Liver (tissue), 9 donors: ENCODE data around the gene RAPGEF6. TPM values are rescaled to one million over a fixed set of nuclear protein-coding genes. Genes with fewer than 3 reads are reported as not detected.

ENCODE experiments used
- DNase-seq: peaks from one replicate; pipeline ENCODE4 v3.0.0-alpha.2; 2017; ENCODE audit warnings: low spot score
- H3K27ac ChIP-seq, 2 donors: one replicate each; pipeline ENCODE4 v1.7.0; 2013; ENCODE audit warnings: inconsistent platforms in 2 of 2, low read length in 2 of 2, control low read depth in 1 of 2, low read depth in 1 of 2, mild to moderate bottlenecking in 1 of 2
- H3K27me3 ChIP-seq, 4 donors: one replicate each; pipeline versions ENCODE4 v1.6.1 to v1.7.0; 2013; ENCODE audit warnings: low read length in 3 of 4, inconsistent platforms in 1 of 4, mild to moderate bottlenecking in 1 of 4, moderate library complexity in 1 of 4; ENCODE audit not compliant: control insufficient read depth in 4 of 4, insufficient read depth in 4 of 4
- H3K36me3 ChIP-seq, 4 donors: one replicate each; pipeline versions ENCODE4 v1.6.1 to v1.7.0; 2013; ENCODE audit warnings: low read length in 3 of 4, mild to moderate bottlenecking in 3 of 4, low read depth in 1 of 4, moderate library complexity in 1 of 4; ENCODE audit not compliant: control insufficient read depth in 4 of 4, insufficient read depth in 3 of 4
- H3K4me1 ChIP-seq, 4 donors: one replicate each; pipeline versions ENCODE4 v1.6.1 to v1.7.0; 2013; ENCODE audit warnings: low read length in 3 of 4, mild to moderate bottlenecking in 3 of 4, moderate library complexity in 1 of 4; ENCODE audit not compliant: control insufficient read depth in 4 of 4, insufficient read depth in 4 of 4
- H3K4me3 ChIP-seq, 3 donors: one replicate each; pipeline versions ENCODE4 v1.6.1 to v1.7.0; 2013; ENCODE audit warnings: low read length in 3 of 3, control low read depth in 1 of 3, low read depth in 1 of 3, mild to moderate bottlenecking in 1 of 3
- H3K9ac ChIP-seq, 2 donors: one replicate each; pipeline ENCODE4 v1.7.0; 2013; ENCODE audit warnings: low read length in 2 of 2, mild to moderate bottlenecking in 2 of 2, moderate library complexity in 2 of 2, control low read depth in 1 of 2, low read depth in 1 of 2
- H3K9me3 ChIP-seq, 4 donors: one replicate each; pipeline versions ENCODE4 v1.6.1 to v1.7.0; 2013; ENCODE audit warnings: low read length in 3 of 4; ENCODE audit not compliant: control insufficient read depth in 4 of 4
- ATF3 ChIP-seq: IDR thresholded peaks from 2 replicates; pipeline ENCODE4 v1.6.1; 2016; ENCODE audit warnings: antibody characterized with exemption
- CTCF ChIP-seq: fragments of 150-350 bp; IDR thresholded peaks from 2 replicates; pipeline ENCODE4 v1.5.1; 2017; ENCODE audit warnings: improper control_type of control experiment, low read depth, low read length; ENCODE audit not compliant: missing input control
- FOXA2 ChIP-seq: IDR thresholded peaks from 2 replicates; pipeline ENCODE4 v1.6.1; 2016; ENCODE audit warnings: antibody characterized with exemption
- GABPA ChIP-seq, 2 donors: IDR thresholded peaks in 1 of 2; conservative IDR thresholded peaks in 1 of 2; 2 replicates each; pipeline ENCODE4 v1.6.1; 2016; ENCODE audit warnings: antibody characterized with exemption in 2 of 2, mild to moderate bottlenecking in 1 of 2, moderate library complexity in 1 of 2
- HNF4A ChIP-seq, 2 donors: conservative IDR thresholded peaks; 2 replicates each; pipeline ENCODE4 v1.6.1; 2016; ENCODE audit warnings: antibody characterized with exemption in 2 of 2, mild to moderate bottlenecking in 2 of 2
- HNF4G ChIP-seq: IDR thresholded peaks from 2 replicates; pipeline ENCODE4 v1.6.1; 2016; ENCODE audit warnings: antibody characterized with exemption
- NR2F2 ChIP-seq: IDR thresholded peaks from 2 replicates; pipeline ENCODE4 v1.6.1; 2016; ENCODE audit warnings: antibody characterized with exemption
- REST ChIP-seq: IDR thresholded peaks from 2 replicates; pipeline ENCODE4 v1.6.1; 2016; ENCODE audit warnings: antibody characterized with exemption, mild to moderate bottlenecking
- RXRA ChIP-seq, 2 donors: IDR thresholded peaks; 2 replicates each; pipeline ENCODE4 v1.6.1; 2017 to 2018; ENCODE audit warnings: antibody characterized with exemption in 2 of 2, mild to moderate bottlenecking in 1 of 2
- SP1 ChIP-seq: IDR thresholded peaks from 2 replicates; pipeline ENCODE4 v1.6.1; 2018; ENCODE audit warnings: antibody characterized with exemption, mild to moderate bottlenecking
- TAF1 ChIP-seq: conservative IDR thresholded peaks from 2 replicates; pipeline ENCODE4 v1.6.1; 2016; ENCODE audit warnings: antibody characterized with exemption, mild to moderate bottlenecking
- YY1 ChIP-seq: IDR thresholded peaks from 2 replicates; pipeline ENCODE4 v1.6.1; 2016; ENCODE audit warnings: antibody characterized with exemption, mild to moderate bottlenecking
- ZBTB33 ChIP-seq: IDR thresholded peaks from 2 replicates; pipeline ENCODE4 v1.6.1; 2016; ENCODE audit warnings: antibody characterized with exemption
- WGBS: extraction: QIAGEN DNeasy Blood & Tissue Kit; methylation state at CpG from one replicate; pipeline ENCODE4 v1.1.7; 2013; 5-methylcytosine and 5-hydroxymethylcytosine counted together
- polyA plus RNA-seq, 2 donors: library from polyadenylated mRNA; stranded (reverse) in 1 of 2; unstranded in 1 of 2; fragments of 200-250 nt in 1 of 2; fragments of >200 nt in 1 of 2; fragmentation: Nextera tagmentation in 1 of 2; extraction: Ambion mirVana in 1 of 2; gene quantifications; one replicate each; pipeline versions ENCODE4 v1.2.1 to v1.2.3, GENCODE V29; 2013 to 2015
- total RNA-seq, 2 donors: library from RNA; depleted of rRNA; stranded (reverse); fragments of >200 nt; gene quantifications; one replicate each; pipeline ENCODE4 v1.2.3, GENCODE V29; 2014
- donor health status: healthy.
- donor health status: healthy.
- donor health status: healthy.
- donor health status: healthy.
- donor health status: healthy.

Gene RAPGEF6
- total and polyA plus RNA-seq, 4 donors = 1.7 to 16.1 (median 8.6) TPM

GRCh38 chr5:131528682-131529081, 106.3 kb downstream of the RAPGEF6 start (continued):
- TF ChIP-seq RXRA (IDR thresholded peaks at IDR 0.05) = no peak
- TF ChIP-seq CTCF = no peak
- TF ChIP-seq FOXA2 = no peak
- no peak for TF ChIP-seq HNF4A (conservative IDR thresholded peaks at IDR 0.05)

GRCh38 chr5:131525805-131526204, 109.2 kb downstream of the RAPGEF6 start:
- peaks cover 0 to 2% (median 0%) of the 10 kb centered on the region in 4 donors for H3K4me1 ChIP-seq
- H3K4me3 ChIP-seq = no peak overlapping the region
- H3K27ac ChIP-seq = no peak overlapping the region
- H3K36me3 ChIP-seq = no peaks in the 10 kb centered on the region
- H3K9me3 ChIP-seq = no peaks in the 10 kb centered on the region
- 82% methylated on average over 1 of the region's 1 CpG for WGBS
- no peak overlapping the region for H3K9ac ChIP-seq
- DNase-seq = no peak
- TF ChIP-seq RXRA (IDR thresholded peaks at IDR 0.05) (no peak), REST (no peak), GABPA (IDR thresholded peaks at IDR 0.05 in 1 of 2, conservative IDR thresholded peaks at IDR 0.05 in 1 of 2) (no peak)
- no peaks in the 10 kb centered on the region for H3K27me3 ChIP-seq

GRCh38 chr5:131524431-131524830, 110.6 kb downstream of the RAPGEF6 start:
- Histone ChIP-seq H3K36me3 (peaks cover 0 to 3% (median 0%) of the 10 kb centered on the region in 4 donors), H3K4me1 (no peaks in the 10 kb centered on the region), H3K27me3 (no peaks in the 10 kb centered on the region), H3K9me3 (no peaks in the 10 kb centered on the region), H3K27ac (no peak overlapping the region), H3K9ac (no peak overlapping the region), H3K4me3 (no peak overlapping the region)
- WGBS = 99% methylated on average over 4 of the region's 4 CpGs
- no peak for TF ChIP-seq ATF3
- TF ChIP-seq TAF1 = no peak
- TF ChIP-seq ZBTB33 = no peak
- no peak for TF ChIP-seq SP1
- no peak for TF ChIP-seq HNF4A (conservative IDR thresholded peaks at IDR 0.05)
- TF ChIP-seq HNF4G = no peak
- no peak for TF ChIP-seq REST
- no peak for TF ChIP-seq YY1
- TF ChIP-seq CTCF = no peak
- TF ChIP-seq NR2F2 = no peak
- DNase-seq = no peak
